ENCODE results near the gene DNAH11.
"Not testable (repeated sequence)": the region's sequence is repeated elsewhere in the genome, so short reads cannot be mapped to it uniquely, and the experiment has no call there.

DNA sequence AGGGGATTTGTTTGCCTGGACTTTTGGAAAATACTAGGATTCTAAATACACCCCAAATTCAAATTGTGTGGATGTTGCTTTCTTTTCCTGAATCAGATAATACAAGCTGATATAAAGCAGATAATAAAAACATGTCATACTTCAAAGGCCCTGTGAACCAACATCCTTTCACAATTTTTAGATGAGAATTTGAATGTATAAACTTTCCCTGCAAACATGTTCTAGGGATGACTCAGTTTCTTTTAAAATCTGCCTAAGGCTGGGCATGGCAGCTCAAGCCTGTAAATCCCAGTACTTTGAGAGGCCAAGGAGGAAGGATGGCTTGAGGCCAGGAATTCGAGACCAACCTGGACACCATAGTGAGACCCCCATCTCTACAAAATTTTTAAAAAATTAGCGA lies 340.7 kb downstream of the DNAH11 start:
- TF ChIP-seq JUND (IDR thresholded peaks at IDR 0.05); REST (IDR thresholded peaks at IDR 0.05); RAD21 (IDR thresholded peaks at IDR 0.05); HNF4A (conservative IDR thresholded peaks at IDR 0.05); HNF4G (IDR thresholded peaks at IDR 0.05); FOXA2 (IDR thresholded peaks at IDR 0.05); NR2F2 (IDR thresholded peaks at IDR 0.05); YY1 (IDR thresholded peaks at IDR 0.05); RXRA (IDR thresholded peaks at IDR 0.05); MAX (IDR thresholded peaks at IDR 0.05); FOXA1 (IDR thresholded peaks at IDR 0.05): not testable (repeated sequence)
- TF ChIP-seq, protein P1, sequence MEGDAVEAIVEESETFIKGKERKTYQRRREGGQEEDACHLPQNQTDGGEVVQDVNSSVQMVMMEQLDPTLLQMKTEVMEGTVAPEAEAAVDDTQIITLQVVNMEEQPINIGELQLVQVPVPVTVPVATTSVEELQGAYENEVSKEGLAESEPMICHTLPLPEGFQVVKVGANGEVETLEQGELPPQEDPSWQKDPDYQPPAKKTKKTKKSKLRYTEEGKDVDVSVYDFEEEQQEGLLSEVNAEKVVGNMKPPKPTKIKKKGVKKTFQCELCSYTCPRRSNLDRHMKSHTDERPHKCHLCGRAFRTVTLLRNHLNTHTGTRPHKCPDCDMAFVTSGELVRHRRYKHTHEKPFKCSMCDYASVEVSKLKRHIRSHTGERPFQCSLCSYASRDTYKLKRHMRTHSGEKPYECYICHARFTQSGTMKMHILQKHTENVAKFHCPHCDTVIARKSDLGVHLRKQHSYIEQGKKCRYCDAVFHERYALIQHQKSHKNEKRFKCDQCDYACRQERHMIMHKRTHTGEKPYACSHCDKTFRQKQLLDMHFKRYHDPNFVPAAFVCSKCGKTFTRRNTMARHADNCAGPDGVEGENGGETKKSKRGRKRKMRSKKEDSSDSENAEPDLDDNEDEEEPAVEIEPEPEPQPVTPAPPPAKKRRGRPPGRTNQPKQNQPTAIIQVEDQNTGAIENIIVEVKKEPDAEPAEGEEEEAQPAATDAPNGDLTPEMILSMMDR (IDR thresholded peaks at IDR 0.05; ENCODE audit: low read depth, low read length, missing input control): not testable (repeated sequence)
- TF ChIP-seq, protein P2, sequence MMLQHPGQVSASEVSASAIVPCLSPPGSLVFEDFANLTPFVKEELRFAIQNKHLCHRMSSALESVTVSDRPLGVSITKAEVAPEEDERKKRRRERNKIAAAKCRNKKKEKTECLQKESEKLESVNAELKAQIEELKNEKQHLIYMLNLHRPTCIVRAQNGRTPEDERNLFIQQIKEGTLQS (IDR thresholded peaks at IDR 0.05): not testable (repeated sequence)
- TF ChIP-seq, protein P3, sequence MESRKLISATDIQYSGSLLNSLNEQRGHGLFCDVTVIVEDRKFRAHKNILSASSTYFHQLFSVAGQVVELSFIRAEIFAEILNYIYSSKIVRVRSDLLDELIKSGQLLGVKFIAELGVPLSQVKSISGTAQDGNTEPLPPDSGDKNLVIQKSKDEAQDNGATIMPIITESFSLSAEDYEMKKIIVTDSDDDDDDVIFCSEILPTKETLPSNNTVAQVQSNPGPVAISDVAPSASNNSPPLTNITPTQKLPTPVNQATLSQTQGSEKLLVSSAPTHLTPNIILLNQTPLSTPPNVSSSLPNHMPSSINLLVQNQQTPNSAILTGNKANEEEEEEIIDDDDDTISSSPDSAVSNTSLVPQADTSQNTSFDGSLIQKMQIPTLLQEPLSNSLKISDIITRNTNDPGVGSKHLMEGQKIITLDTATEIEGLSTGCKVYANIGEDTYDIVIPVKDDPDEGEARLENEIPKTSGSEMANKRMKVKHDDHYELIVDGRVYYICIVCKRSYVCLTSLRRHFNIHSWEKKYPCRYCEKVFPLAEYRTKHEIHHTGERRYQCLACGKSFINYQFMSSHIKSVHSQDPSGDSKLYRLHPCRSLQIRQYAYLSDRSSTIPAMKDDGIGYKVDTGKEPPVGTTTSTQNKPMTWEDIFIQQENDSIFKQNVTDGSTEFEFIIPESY (IDR thresholded peaks at IDR 0.05): not testable (repeated sequence)

Measured in liver (tissue), 3 donors.